Mucosa of descending colon (tissue), 3 donors: ENCODE measurements around the gene WDR73. TPM values are rescaled to one million over a fixed set of nuclear protein-coding genes. Genes with fewer than 3 reads are reported as not detected.

Experiments used
- ATAC-seq: fragments of 200-7000 bp; cut with Tn5 transposase; one replicate; pipeline ENCODE4 v1.9.1; 2020; ENCODE audit warnings: mild to moderate bottlenecking, moderate library complexity
- DNase-seq, 3 donors: peaks; one replicate each; pipeline ENCODE4 v3.0.0-alpha.2; 2020
- H3K36me3 ChIP-seq: fragments of 200-600 bp; one replicate; pipeline ENCODE4 v1.8.0; 2021; ENCODE audit warnings: low read depth, mild to moderate bottlenecking
- H3K4me1 ChIP-seq: fragments of 200-600 bp; one replicate; pipeline ENCODE4 v1.8.0; 2021; ENCODE audit warnings: low read depth, mild to moderate bottlenecking
- H3K4me3 ChIP-seq: fragments of 200-600 bp; one replicate; pipeline ENCODE4 v1.8.0; 2021; ENCODE audit warnings: mild to moderate bottlenecking
- H3K9me3 ChIP-seq: fragments of 200-600 bp; one replicate; pipeline ENCODE4 v1.8.0; 2021; ENCODE audit warnings: mild to moderate bottlenecking
- CTCF ChIP-seq: fragments of 200-600 bp; IDR thresholded peaks from one replicate; pipeline ENCODE4 v1.8.0; 2022; ENCODE audit warnings: antibody characterized with exemption, mild to moderate bottlenecking
- intact Hi-C, 2 donors: fragments of 100-400 bp; cut with DNase I in 1 of 2; cut with micrococcal nuclease in 1 of 2; formaldehyde crosslinking; loops; one replicate each; pipeline versions ENCODE4 v1.11.0 to v1.11.1; 2022; cut with DNase I, micrococcal nuclease
- total RNA-seq, 3 donors: library from RNA; stranded (reverse); fragmentation: NEBNext Ultra II Directional in 2 of 3; extraction: Animal tissue kit (Norgen Biotek cat#: 25700) in 2 of 3; gene quantifications; one replicate each; pipeline versions ENCODE4 v1.2.1 to v1.2.4, GENCODE V29; 2021 to 2023
- donor health status: DM: no; HTN: no; CAD: no; lungs with moderate emphysema.
- donor health status: DM: no; HTN: no; CAD: no.
- donor health status: DM: no; HTN: yes; CAD: no.

WDR73 gene
- total RNA-seq, 3 donors from 2014 or later = 18.2 to 27.1 (median 24.9) TPM

DNA sequence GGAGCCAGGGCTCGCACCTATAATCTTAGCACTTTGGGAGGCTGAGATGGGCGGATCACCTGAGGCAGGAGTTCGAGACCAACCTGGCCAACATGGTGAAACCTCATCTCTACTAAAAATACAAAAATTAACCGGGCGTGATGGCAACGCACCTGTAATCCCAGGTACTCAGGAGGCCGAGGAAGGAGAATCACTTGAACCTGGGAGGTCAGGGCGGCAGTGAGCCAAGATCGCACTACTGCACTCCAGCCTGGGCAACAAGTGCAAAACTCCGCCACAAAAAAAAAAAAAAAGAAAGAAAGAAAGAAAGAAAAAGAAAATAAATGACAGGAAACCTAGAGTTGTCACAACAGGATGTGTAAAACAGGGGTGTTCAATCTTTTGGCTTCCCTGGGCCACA is 6.9 kb upstream of the WDR73 start:
- no peak for TF ChIP-seq CTCF
- Histone ChIP-seq H3K9me3 (no peaks in the 10 kb centered on the region), H3K4me3 (no peak overlapping the region), H3K36me3 (no peaks in the 10 kb centered on the region), H3K4me1 (peaks cover 4% of the 10 kb centered on the region)
- DNase-seq = no peak
- no peak for ATAC-seq
- intact Hi-C loops = no loop called here

DNA sequence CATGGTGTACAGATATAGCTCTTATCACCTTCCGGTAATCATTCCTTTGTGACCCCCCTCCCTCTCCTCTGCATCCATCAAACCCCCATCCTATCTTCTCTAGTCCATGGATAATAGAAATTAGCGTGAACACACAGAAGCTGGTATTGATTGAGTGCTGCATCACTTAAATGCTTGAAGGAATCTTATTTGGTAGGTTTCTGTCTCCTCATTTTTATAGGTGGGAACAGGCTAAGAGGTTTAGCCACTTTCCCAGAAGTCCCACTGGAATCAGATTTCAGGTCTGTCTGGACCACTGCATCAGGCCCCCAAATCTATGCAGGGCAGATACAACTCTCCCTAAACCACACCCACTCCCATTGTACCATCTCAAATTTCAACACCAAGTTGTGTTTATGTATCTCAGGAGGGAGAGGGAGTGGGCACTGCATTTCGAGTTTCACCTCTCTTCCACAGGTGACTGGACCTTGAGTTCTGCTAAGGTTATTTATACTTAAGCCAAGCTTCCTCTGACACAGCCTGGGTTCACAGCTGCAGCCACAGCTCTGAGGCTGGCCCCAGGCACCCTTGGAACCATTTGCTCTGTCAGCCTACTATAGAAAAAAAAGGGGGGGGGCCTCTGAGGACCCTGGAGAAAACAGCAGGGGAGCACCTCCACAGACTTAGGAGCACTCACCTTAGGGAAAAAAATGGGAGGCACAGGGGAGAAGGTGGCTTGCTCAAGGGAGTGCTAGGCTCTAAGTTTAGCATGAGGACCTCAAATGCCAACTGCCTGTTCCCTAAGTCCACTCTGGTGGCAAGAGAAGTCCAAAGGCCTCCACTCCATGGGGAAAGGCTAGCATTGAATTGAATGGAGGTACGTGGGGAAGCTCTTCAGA is 6.1 kb upstream of the WDR73 start:
- TF ChIP-seq CTCF = no peak
- H3K4me1 ChIP-seq = peaks cover 5% of the 10 kb centered on the region
- H3K9me3 ChIP-seq = no peaks in the 10 kb centered on the region
- H3K4me3 ChIP-seq = no peak overlapping the region
- no peaks in the 10 kb centered on the region for H3K36me3 ChIP-seq
- intact Hi-C loops = no loop called here
- ATAC-seq (no peak), DNase-seq (no peak)

- Histone ChIP-seq H3K4me1 (peaks cover 9% of the 10 kb centered on the region), H3K9me3 (no peaks in the 10 kb centered on the region), H3K36me3 (no peaks in the 10 kb centered on the region), H3K4me3 (no peak overlapping the region)
- ATAC-seq (no peak), DNase-seq (no peak)
- intact Hi-C loops = no loop called here
- TF ChIP-seq CTCF = no peak
Measured at GRCh38 chr15:84658788-84659411, 4.8 kb upstream of the WDR73 start.

GRCh38 chr15:84658080-84658787 is 4.2 kb upstream of the WDR73 start, which contains the start of gene NMB:
Gene NMB, minus strand, starts transcription at chr15:84658199. Its CDS starts 47 bp downstream, at chr15:84658152.
- peak; percentile 66 for TF ChIP-seq CTCF
- Histone ChIP-seq H3K4me3 (peak within 1 kb of the TSS; percentile 13), H3K36me3 (no peaks in the 10 kb centered on the region), H3K4me1 (peaks cover 12% of the 10 kb centered on the region), H3K9me3 (no peaks in the 10 kb centered on the region)
- ATAC-seq (peak; percentile 80), DNase-seq (peak; percentile 81 to 93 (median 91))
- intact Hi-C loops = no loop called here

DNA sequence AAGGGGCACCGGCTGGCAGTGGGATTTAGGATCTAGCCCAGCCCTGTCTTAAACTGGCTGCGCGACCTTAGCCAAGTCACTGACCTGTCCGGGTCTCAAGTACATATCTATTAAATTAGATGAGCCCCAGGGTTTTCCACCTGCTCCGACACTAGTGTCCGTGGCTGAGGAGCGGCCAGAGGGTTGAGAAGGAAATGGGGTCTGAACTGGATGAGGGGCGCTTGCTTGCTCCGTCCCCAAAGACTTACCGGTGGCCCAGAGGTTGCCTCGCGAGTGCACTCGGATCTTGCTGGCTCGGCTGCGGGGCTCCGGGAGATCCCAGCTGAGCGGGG is 3.6 kb upstream of the WDR73 start:
- no peaks in the 10 kb centered on the region for H3K36me3 ChIP-seq
- TF ChIP-seq CTCF = no peak
- H3K4me3 ChIP-seq = peak overlapping the region; percentile 13
- DNase-seq (peak in 1 of 3 donors; percentile 16), ATAC-seq (no peak)
- H3K9me3 ChIP-seq = no peaks in the 10 kb centered on the region
- intact Hi-C loops = no loop called here
- H3K4me1 ChIP-seq = peaks cover 15% of the 10 kb centered on the region
